SK-N-SH treated with all-trans-retinoic acid at 6 μM for 48 hours (cell line): ENCODE data around the gene STING1.
A peak's percentile ranks its signal among the peaks of the same experiment; 100 is the strongest.
"Not testable (repeated sequence)": the region's sequence is repeated elsewhere in the genome, so short reads cannot be mapped to it uniquely, and the experiment has no call there.

Source experiments
- ATAC-seq: fragments of 200-7000 bp; cut with Tn5 transposase; 3 replicates; pipeline ENCODE4 v1.9.1; 2020; ENCODE audit warnings: mild to moderate bottlenecking, moderate library complexity
- BACH2 ChIP-seq: fragments of 250-450 bp; sonication (Bioruptor Pico); IDR thresholded peaks from 2 replicates; pipeline ENCODE4 v1.9.0; 2021; ENCODE audit warnings: mild to moderate bottlenecking, borderline replicate concordance
- CSDC2 ChIP-seq: fragments of 250-450 bp; sonication (Bioruptor Pico); IDR thresholded peaks from 2 replicates; pipeline ENCODE4 v1.5.0; 2020; ENCODE audit warnings: mild to moderate bottlenecking, moderate library complexity
- CSRNP3 ChIP-seq: fragments of 250-450 bp; sonication (Bioruptor Pico); IDR thresholded peaks from 2 replicates; pipeline ENCODE4 v1.5.1; 2021; ENCODE audit warnings: mild to moderate bottlenecking, moderate library complexity
- ESRRG ChIP-seq: fragments of 250-450 bp; sonication (Bioruptor Pico); IDR thresholded peaks from 2 replicates; pipeline ENCODE4 v1.6.1; 2021; ENCODE audit warnings: mild to moderate bottlenecking
- GLIS3 ChIP-seq: fragments of 250-450 bp; sonication (Bioruptor Pico); IDR thresholded peaks from 2 replicates; pipeline ENCODE4 v1.5.0; 2020; ENCODE audit warnings: mild to moderate bottlenecking, moderate library complexity
- ISL1 ChIP-seq: fragments of 250-450 bp; sonication (Bioruptor Pico); IDR thresholded peaks from 2 replicates; pipeline ENCODE4 v2.1.2; 2022; ENCODE audit warnings: mild to moderate bottlenecking, moderate library complexity
- OSR1 ChIP-seq: fragments of 250-450 bp; sonication (Bioruptor Pico); IDR thresholded peaks from 2 replicates; pipeline ENCODE4 v1.8.0; 2022; ENCODE audit warnings: moderate library complexity, mild to moderate bottlenecking, inconsistent platforms
- POU6F1 ChIP-seq: fragments of 250-450 bp; sonication (Bioruptor Pico); IDR thresholded peaks from 2 replicates; pipeline ENCODE4 v1.8.0; 2021; ENCODE audit warnings: low read depth, mild to moderate bottlenecking, moderate library complexity, borderline replicate concordance
- PPARA ChIP-seq: fragments of 250-450 bp; sonication (Bioruptor Pico); IDR thresholded peaks from 2 replicates; pipeline ENCODE4 v1.5.0; 2020; ENCODE audit warnings: mild to moderate bottlenecking, borderline replicate concordance
- RARB ChIP-seq: fragments of 250-450 bp; sonication (Bioruptor Pico); IDR thresholded peaks from 2 replicates; pipeline ENCODE4 v1.8.0; 2021; ENCODE audit warnings: mild to moderate bottlenecking, moderate library complexity
- SNAI2 ChIP-seq: fragments of 250-450 bp; sonication (Bioruptor Pico); IDR thresholded peaks from 2 replicates; pipeline ENCODE4 v1.5.0; 2020; ENCODE audit warnings: mild to moderate bottlenecking, moderate library complexity
- TCF4 ChIP-seq: fragments of 250-450 bp; sonication (Bioruptor Pico); IDR thresholded peaks from 2 replicates; pipeline ENCODE4 v1.8.0; 2021; ENCODE audit warnings: mild to moderate bottlenecking, moderate library complexity, borderline replicate concordance
- TOX ChIP-seq: fragments of 250-450 bp; sonication (Bioruptor Pico); IDR thresholded peaks from 2 replicates; pipeline ENCODE4 v1.8.0; 2021; ENCODE audit warnings: mild to moderate bottlenecking, moderate library complexity, borderline replicate concordance
- TSHZ2 ChIP-seq: fragments of 250-450 bp; sonication (Bioruptor Pico); IDR thresholded peaks from 2 replicates; pipeline ENCODE4 v1.5.0; 2020; ENCODE audit warnings: mild to moderate bottlenecking, moderate library complexity
- ZC3H10 ChIP-seq: fragments of 250-450 bp; sonication (Bioruptor Pico); IDR thresholded peaks from 2 replicates; pipeline ENCODE4 v1.5.1; 2021; ENCODE audit warnings: mild to moderate bottlenecking, moderate library complexity
- ZFP3 ChIP-seq: fragments of 250-450 bp; sonication (Bioruptor Pico); IDR thresholded peaks from 2 replicates; pipeline ENCODE4 v1.5.0; 2020; ENCODE audit warnings: mild to moderate bottlenecking, moderate library complexity
- ZFP30 ChIP-seq: fragments of 450-650 bp; formaldehyde crosslinking; IDR thresholded peaks from 2 replicates; pipeline ENCODE4 v1.5.0; 2022; ENCODE audit warnings: mild to moderate bottlenecking, moderate library complexity
- ZNF565 ChIP-seq: fragments of 450-650 bp; formaldehyde crosslinking; conservative IDR thresholded peaks from 2 replicates; pipeline ENCODE4 v1.5.0; 2020; ENCODE audit warnings: low read depth, mild to moderate bottlenecking, moderate library complexity
- ZNF70 ChIP-seq: fragments of 450-650 bp; formaldehyde crosslinking; IDR thresholded peaks from 2 replicates; pipeline ENCODE4 v1.5.0; 2020; ENCODE audit warnings: mild to moderate bottlenecking, moderate library complexity
- ZNF8 ChIP-seq: fragments of 450-650 bp; formaldehyde crosslinking; IDR thresholded peaks from 2 replicates; pipeline ENCODE4 v1.5.0; 2020; ENCODE audit warnings: mild to moderate bottlenecking, moderate library complexity

STING1 gene

GRCh38 chr5:139494256-139494655 is 11.7 kb upstream of the STING1 start:
- TF ChIP-seq SNAI2 (CRISPR knock-in tag), result no peak
- TF ChIP-seq POU6F1 (CRISPR knock-in tag), result no peak
- TF ChIP-seq OSR1, result no peak
- TF ChIP-seq BACH2 (CRISPR knock-in tag), result no peak
- no peak for TF ChIP-seq TCF4
- no peak for TF ChIP-seq TOX
- no peak for TF ChIP-seq ZFP3 (CRISPR knock-in tag)
- no peak for TF ChIP-seq ESRRG (CRISPR knock-in tag)
- TF ChIP-seq GLIS3 (CRISPR knock-in tag), result no peak
- TF ChIP-seq ZC3H10 (CRISPR knock-in tag), result no peak
- TF ChIP-seq CSRNP3 (CRISPR knock-in tag), result no peak
- TF ChIP-seq TSHZ2 (CRISPR knock-in tag), result no peak
- no peak for TF ChIP-seq PPARA (CRISPR knock-in tag)
- no peak for TF ChIP-seq CSDC2
- no peak for TF ChIP-seq RARB
- TF ChIP-seq ISL1 (CRISPR knock-in tag), result no peak
- no peak for TF ChIP-seq ZNF565 (CRISPR knock-in tag)
- ATAC-seq, result no peak

GRCh38 chr5:139492700-139493192 is 10.2 kb upstream of the STING1 start:
- ATAC-seq, result peak; percentile 82
- no peak for TF ChIP-seq SNAI2 (CRISPR knock-in tag)
- no peak for TF ChIP-seq OSR1
- TF ChIP-seq ZNF70 (CRISPR knock-in tag), result no peak
- TF ChIP-seq TOX, result no peak
- no peak for TF ChIP-seq ZFP3 (CRISPR knock-in tag)
- no peak for TF ChIP-seq CSDC2
- TF ChIP-seq ZNF8 (CRISPR knock-in tag), result no peak
- TF ChIP-seq GLIS3 (CRISPR knock-in tag), result no peak
- no peak for TF ChIP-seq ESRRG (CRISPR knock-in tag)
- TF ChIP-seq RARB, result no peak
- no peak for TF ChIP-seq TCF4
- no peak for TF ChIP-seq POU6F1 (CRISPR knock-in tag)

GRCh38 chr5:139488260-139488659 is 5.7 kb upstream of the STING1 start:
- no peak for TF ChIP-seq OSR1
- TF ChIP-seq ZNF8 (CRISPR knock-in tag), result no peak
- no peak for TF ChIP-seq ESRRG (CRISPR knock-in tag)
- TF ChIP-seq ZFP30, result no peak
- no peak for TF ChIP-seq ZC3H10 (CRISPR knock-in tag)
- no peak for TF ChIP-seq POU6F1 (CRISPR knock-in tag)
- no peak for TF ChIP-seq RARB
- ATAC-seq, result no peak

GRCh38 chr5:139486201-139486600 is 3.6 kb upstream of the STING1 start:
- ATAC-seq, result no peak
- TF ChIP-seq CSDC2 (no peak), SNAI2 (CRISPR knock-in tag) (no peak), ZNF565 (CRISPR knock-in tag) (no peak)

GRCh38 chr5:139482890-139483208 is 291 bp upstream of the STING1 start:
- not testable (repeated sequence) for ATAC-seq
